ENCODE measurements around the gene PFKFB3. TPM values are rescaled to one million over a fixed set of nuclear protein-coding genes. Genes with fewer than 3 reads are reported as not detected.

The PFKFB3 gene
- total and polyA plus RNA-seq, 2 of the 13 experiments (the other 11 are each of a cell fraction or from before 2014, with no cell fraction given), result 1.2 to 13.3 TPM

GRCh38 chr10:6230315-6230714, 27.6 kb downstream of the PFKFB3 start (continued):
- no peak for TF ChIP-seq KMT2A (CRISPR knock-in tag; IDR thresholded peaks at IDR 0.05)
- no peak for TF ChIP-seq SP1 (IDR thresholded peaks at IDR 0.05)
- TF ChIP-seq SP1 (CRISPR knock-in tag; IDR thresholded peaks at IDR 0.05), result no peak
- no peak for TF ChIP-seq NR2F6 (IDR thresholded peaks at IDR 0.05)
- TF ChIP-seq NR2F6 (CRISPR knock-in tag; IDR thresholded peaks at IDR 0.05), result no peak
- no peak for TF ChIP-seq SIX4 (CRISPR knock-in tag; IDR thresholded peaks at IDR 0.05)

DNA sequence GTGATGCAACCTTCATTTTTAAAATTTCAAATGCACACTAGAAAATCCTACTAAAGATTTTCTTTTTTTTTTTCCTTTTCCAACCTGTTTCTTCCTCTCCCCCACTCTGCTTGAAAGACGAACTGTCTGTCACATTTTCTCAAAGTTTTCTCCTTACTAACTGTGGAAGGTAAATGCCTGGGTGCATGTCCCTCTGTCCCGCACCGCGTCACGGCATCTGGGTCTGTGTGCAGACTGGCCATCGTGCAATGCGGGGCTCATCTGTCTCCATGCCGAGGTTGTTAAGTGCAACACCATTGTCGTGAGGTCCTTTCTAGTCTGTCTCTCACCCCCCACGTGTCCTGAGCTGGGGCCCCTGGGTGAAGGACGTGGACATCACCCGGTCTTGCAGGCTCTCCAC, 28.4 kb downstream of the PFKFB3 start:
- no peaks in the 10 kb centered on the region for H4K20me1 ChIP-seq (ENCODE audit: insufficient read depth, low read length)
- no peak overlapping the region for H3K9ac ChIP-seq (ENCODE audit: insufficient read depth, low read depth, low read length)
- H3K27me3 ChIP-seq (ENCODE audit: control insufficient read depth in 1 of 2, insufficient read depth in 2 of 2, low read length in 2 of 2), result no peaks in the 10 kb centered on the region
- no peak overlapping the region for H2AFZ ChIP-seq (ENCODE audit: low read length)
- TF ChIP-seq PAWR (CRISPR knock-in tag; IDR thresholded peaks at IDR 0.05; ENCODE audit: borderline replicate concordance) (no peak), ZFP36L2 (CRISPR knock-in tag; IDR thresholded peaks at IDR 0.05) (no peak), RFXAP (CRISPR knock-in tag; IDR thresholded peaks at IDR 0.05; ENCODE audit: borderline replicate concordance) (no peak), ARHGAP35 (CRISPR knock-in tag; IDR thresholded peaks at IDR 0.05; ENCODE audit: borderline replicate concordance) (no peak), CREB1 (IDR thresholded peaks at IDR 0.05) (no peak), CREB1 (CRISPR knock-in tag; IDR thresholded peaks at IDR 0.05) (no peak), FLYWCH1 (CRISPR knock-in tag; IDR thresholded peaks at IDR 0.05) (no peak), ZNF362 (CRISPR knock-in tag; IDR thresholded peaks at IDR 0.05; ENCODE audit: borderline replicate concordance) (no peak), ATF1 (CRISPR knock-in tag; IDR thresholded peaks at IDR 0.05) (no peak), ZNF605 (CRISPR knock-in tag; IDR thresholded peaks at IDR 0.05) (no peak), IKZF1 (IDR thresholded peaks at IDR 0.05) (no peak), ZNF3 (CRISPR knock-in tag; IDR thresholded peaks at IDR 0.05) (no peak), BORCS8-MEF2B (CRISPR knock-in tag; IDR thresholded peaks at IDR 0.05) (no peak), FIP1L1 (IDR thresholded peaks at IDR 0.05; ENCODE audit: borderline replicate concordance, insufficient read depth, low read depth, low read length) (no peak), YEATS4 (CRISPR knock-in tag; IDR thresholded peaks at IDR 0.05; ENCODE audit: borderline replicate concordance) (no peak)
- TF ChIP-seq, protein P1, sequence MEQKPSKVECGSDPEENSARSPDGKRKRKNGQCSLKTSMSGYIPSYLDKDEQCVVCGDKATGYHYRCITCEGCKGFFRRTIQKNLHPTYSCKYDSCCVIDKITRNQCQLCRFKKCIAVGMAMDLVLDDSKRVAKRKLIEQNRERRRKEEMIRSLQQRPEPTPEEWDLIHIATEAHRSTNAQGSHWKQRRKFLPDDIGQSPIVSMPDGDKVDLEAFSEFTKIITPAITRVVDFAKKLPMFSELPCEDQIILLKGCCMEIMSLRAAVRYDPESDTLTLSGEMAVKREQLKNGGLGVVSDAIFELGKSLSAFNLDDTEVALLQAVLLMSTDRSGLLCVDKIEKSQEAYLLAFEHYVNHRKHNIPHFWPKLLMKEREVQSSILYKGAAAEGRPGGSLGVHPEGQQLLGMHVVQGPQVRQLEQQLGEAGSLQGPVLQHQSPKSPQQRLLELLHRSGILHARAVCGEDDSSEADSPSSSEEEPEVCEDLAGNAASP (CRISPR knock-in tag; IDR thresholded peaks at IDR 0.05; ENCODE audit: borderline replicate concordance), result no peak
- TF ChIP-seq, protein P2, sequence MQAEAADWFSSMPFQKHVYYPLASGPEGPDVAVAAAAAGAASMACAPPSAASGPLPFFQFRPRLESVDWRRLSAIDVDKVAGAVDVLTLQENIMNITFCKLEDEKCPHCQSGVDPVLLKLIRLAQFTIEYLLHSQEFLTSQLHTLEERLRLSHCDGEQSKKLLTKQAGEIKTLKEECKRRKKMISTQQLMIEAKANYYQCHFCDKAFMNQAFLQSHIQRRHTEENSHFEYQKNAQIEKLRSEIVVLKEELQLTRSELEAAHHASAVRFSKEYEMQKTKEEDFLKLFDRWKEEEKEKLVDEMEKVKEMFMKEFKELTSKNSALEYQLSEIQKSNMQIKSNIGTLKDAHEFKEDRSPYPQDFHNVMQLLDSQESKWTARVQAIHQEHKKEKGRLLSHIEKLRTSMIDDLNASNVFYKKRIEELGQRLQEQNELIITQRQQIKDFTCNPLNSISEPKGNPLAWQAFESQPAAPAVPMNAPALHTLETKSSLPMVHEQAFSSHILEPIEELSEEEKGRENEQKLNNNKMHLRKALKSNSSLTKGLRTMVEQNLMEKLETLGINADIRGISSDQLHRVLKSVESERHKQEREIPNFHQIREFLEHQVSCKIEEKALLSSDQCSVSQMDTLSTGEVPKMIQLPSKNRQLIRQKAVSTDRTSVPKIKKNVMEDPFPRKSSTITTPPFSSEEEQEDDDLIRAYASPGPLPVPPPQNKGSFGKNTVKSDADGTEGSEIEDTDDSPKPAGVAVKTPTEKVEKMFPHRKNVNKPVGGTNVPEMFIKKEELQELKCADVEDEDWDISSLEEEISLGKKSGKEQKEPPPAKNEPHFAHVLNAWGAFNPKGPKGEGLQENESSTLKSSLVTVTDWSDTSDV (CRISPR knock-in tag; IDR thresholded peaks at IDR 0.05), result no peak
- no peak for FAIRE-seq
- H3K36me3 ChIP-seq (replicated peaks in 1 of 2; ENCODE audit: control insufficient read depth in 1 of 2, insufficient read depth in 2 of 2, low read length in 2 of 2), result peaks cover 19 to 56% of the 10 kb centered on the region in 2 experiments
- BruUV-seq (replicated peaks), result no TSS peak
- no peak overlapping the region for H3K4me2 ChIP-seq (ENCODE audit: low read depth, low read length)
- no peak overlapping the region for H3K4me3 ChIP-seq (replicated peaks in 1 of 3; ENCODE audit: insufficient read depth in 1 of 3, low read depth in 2 of 3, low read length in 3 of 3)
- H3K79me2 ChIP-seq (ENCODE audit: insufficient read depth, low read length), result no peaks in the 10 kb centered on the region
- H3K27ac ChIP-seq (ENCODE audit: extremely low read length, insufficient read depth, low read length), result no peak overlapping the region
- in situ Hi-C loops (cut with HindIII; ENCODE audit: extremely low pct_ligation_motif_present, low pct_unique_long_range_greater_than_20kb), result no loop called here
- ChIA-PET POLR2A (no interaction called here), CTCF (ENCODE audit: low intra/inter-chr PET ratio, low total read pairs) (no interaction called here)
- WGBS (ENCODE audit: low lambda C conversion rate), result 89% methylated on average over 12 of the region's 12 CpGs
- ATAC-seq, result no peak
- intact Hi-C loops (cut with micrococcal nuclease; ENCODE audit: unreplicated experiment), result no loop called here
- no peaks in the 10 kb centered on the region for H3K4me1 ChIP-seq (ENCODE audit: insufficient read depth, low read length)
- H3K9me3 ChIP-seq (ENCODE audit: low read length), result no peaks in the 10 kb centered on the region
- DNase-seq (ENCODE audit: low spot score), result no peak
